OCI-LY3 (cell line): ENCODE data around the gene ZSCAN18.

Source experiments
- H2AFZ ChIP-seq: fragments of 200-600, 300-600 bp; shearing (Covaris generic); 2 replicates; pipeline ENCODE4 v1.6.0; 2014; ENCODE audit warnings: antibody characterized with exemption, low read depth, low read length
- H3K27ac ChIP-seq: fragments of 200-600, 300-600 bp; sonication (generic); 2 replicates; pipeline ENCODE4 v1.5.1; 2014; ENCODE audit warnings: mild to moderate bottlenecking, low read length, moderate library complexity, mixed read lengths
- H3K27me3 ChIP-seq: fragments of 200-600, 300-600 bp; sonication (generic); 2 replicates; pipeline ENCODE4 v1.6.1; 2014; ENCODE audit warnings: low read depth, low read length, mixed read lengths
- H3K36me3 ChIP-seq: fragments of 200-600, 300-600 bp; sonication (generic); replicated peaks from 2 replicates; pipeline ENCODE3; 2014; ENCODE audit warnings: low read depth, low read length, mixed read lengths
- H3K4me1 ChIP-seq: fragments of 300-600, 200-600 bp; sonication (generic); 2 replicates; pipeline ENCODE4 v1.6.1; 2014; ENCODE audit warnings: low read length, mixed read lengths
- H3K4me2 ChIP-seq: fragments of 200-600, 300-600 bp; sonication (generic); 2 replicates; pipeline ENCODE4 v1.6.1; 2014; ENCODE audit warnings: low read length, mixed read lengths
- H3K4me3 ChIP-seq: fragments of 300-600, 200-600 bp; sonication (generic); 2 replicates; pipeline ENCODE4 v1.5.1; 2014; ENCODE audit warnings: antibody characterized with exemption, mild to moderate bottlenecking, low read length, moderate library complexity
- H3K79me2 ChIP-seq: fragments of 300-600, 200-600 bp; shearing (Covaris generic); 2 replicates; pipeline ENCODE4 v1.6.1; 2014; ENCODE audit warnings: mild to moderate bottlenecking, low read length, mixed read lengths
- H3K9ac ChIP-seq: fragments of 300-600, 200-600 bp; shearing (Covaris generic); 2 replicates; pipeline ENCODE4 v1.6.0; 2014; ENCODE audit warnings: mild to moderate bottlenecking, low read length, moderate library complexity
- H3K9me3 ChIP-seq: fragments of 200-600, 300-600 bp; shearing (Covaris generic); 2 replicates; pipeline ENCODE4 v1.6.1; 2014; ENCODE audit warnings: low read length, mixed read lengths; ENCODE audit not compliant: insufficient read depth
- H4K20me1 ChIP-seq: fragments of 200-600, 300-600 bp; sonication (generic); 2 replicates; pipeline ENCODE4 v1.6.1; 2016; ENCODE audit warnings: low read length, mixed read lengths; ENCODE audit not compliant: insufficient read depth
- CTCF ChIP-seq: fragments of 200-600, 300-600 bp; sonication (generic); IDR thresholded peaks from 2 replicates; pipeline ENCODE4 v1.5.1; 2014; ENCODE audit warnings: antibody characterized with exemption, low read length, low read depth
- EZH2phosphoT487 ChIP-seq: fragments of 200-600 bp; shearing (Covaris generic); IDR thresholded peaks from 2 replicates; pipeline ENCODE4 v1.6.1; 2018; ENCODE audit warnings: antibody characterized with exemption, mixed run types, low read depth

Gene ZSCAN18

GRCh38 chr19:58117841-58118575 is 20.0 kb upstream of the ZSCAN18 start:
- Histone ChIP-seq H3K9me3 (peaks cover 41% of the 10 kb centered on the region), H3K4me3 (no peak overlapping the region), H2AFZ (no peak overlapping the region), H3K4me1 (no peaks in the 10 kb centered on the region), H3K9ac (no peak overlapping the region), H3K4me2 (no peak overlapping the region), H3K27me3 (no peaks in the 10 kb centered on the region), H3K27ac (no peak overlapping the region), H3K36me3 (no peaks in the 10 kb centered on the region), H4K20me1 (no peaks in the 10 kb centered on the region), H3K79me2 (no peaks in the 10 kb centered on the region)
- TF ChIP-seq EZH2phosphoT487 (no peak), CTCF (no peak)

GRCh38 chr19:58108546-58108817 is 10.5 kb upstream of the ZSCAN18 start:
- peaks cover 48% of the 10 kb centered on the region for H3K9me3 ChIP-seq
- TF ChIP-seq CTCF: no peak
- no peak for TF ChIP-seq EZH2phosphoT487
- peaks cover 6% of the 10 kb centered on the region for H3K36me3 ChIP-seq
- H3K27ac ChIP-seq: no peak overlapping the region
- no peak overlapping the region for H3K9ac ChIP-seq
- no peaks in the 10 kb centered on the region for H3K79me2 ChIP-seq
- H3K27me3 ChIP-seq: no peaks in the 10 kb centered on the region
- H3K4me1 ChIP-seq: no peaks in the 10 kb centered on the region
- no peaks in the 10 kb centered on the region for H4K20me1 ChIP-seq
- H3K4me2 ChIP-seq: no peak overlapping the region
- H2AFZ ChIP-seq: no peak overlapping the region
- no peak overlapping the region for H3K4me3 ChIP-seq

GRCh38 chr19:58107778-58108545 is 9.9 kb upstream of the ZSCAN18 start:
- peaks cover 48% of the 10 kb centered on the region for H3K9me3 ChIP-seq

More at GRCh38 chr19:58107778-58108545, 9.9 kb upstream of the ZSCAN18 start:
- no peaks in the 10 kb centered on the region for H3K79me2 ChIP-seq
- no peaks in the 10 kb centered on the region for H3K4me1 ChIP-seq
- H3K4me2 ChIP-seq: no peak overlapping the region
- no peak overlapping the region for H3K9ac ChIP-seq
- no peak for TF ChIP-seq CTCF
- TF ChIP-seq EZH2phosphoT487: no peak
- no peaks in the 10 kb centered on the region for H4K20me1 ChIP-seq
- no peak overlapping the region for H3K4me3 ChIP-seq
- no peaks in the 10 kb centered on the region for H3K27me3 ChIP-seq
- H2AFZ ChIP-seq: no peak overlapping the region
- H3K27ac ChIP-seq: no peak overlapping the region
- H3K36me3 ChIP-seq: peaks cover 6% of the 10 kb centered on the region
